K562 (cell line): ENCODE measurements around the gene SUN5. TPM values are rescaled to one million over a fixed set of nuclear protein-coding genes. Genes with fewer than 3 reads are reported as not detected.

Experiments
- C11orf30 ChIP-seq: fragments of 450-650 bp; IDR thresholded peaks from 2 replicates; pipeline ENCODE4 v1.6.1; 2016; ENCODE audit warnings: low read depth, mild to moderate bottlenecking
- CBX8 ChIP-seq: fragments of 200-600 bp; sonication (generic); IDR thresholded peaks from 2 replicates; pipeline ENCODE4 v1.6.1; 2012; ENCODE audit warnings: borderline replicate concordance, mixed run types, low read depth, mild to moderate bottlenecking, moderate library complexity, mixed read lengths, low read length, control low read depth, inconsistent platforms; ENCODE audit not compliant: poor library complexity, severe bottlenecking; ENCODE audit errors: extremely low read depth
- GATAD2A ChIP-seq: fragments of 450-650 bp; IDR thresholded peaks from 2 replicates; pipeline ENCODE4 v1.6.1; 2017
- KDM4B ChIP-seq, 2 experiments: fragments of 450-650 bp in 1 of 2; sonication (generic) in 1 of 2; IDR thresholded peaks; 2 replicates each; pipeline ENCODE4 v1.6.1; 2016 to 2017; ENCODE audit warnings: borderline replicate concordance in 2 of 2, antibody characterized with exemption in 1 of 2, low read depth in 1 of 2, mild to moderate bottlenecking in 1 of 2
- MAFF ChIP-seq: IDR thresholded peaks from 2 replicates; pipeline ENCODE4 v1.6.1; 2012; ENCODE audit warnings: low read length, improper control_type of control experiment
- MAFG ChIP-seq: fragments of 450-650 bp; conservative IDR thresholded peaks from 2 replicates; pipeline ENCODE4 v1.6.1; 2016; ENCODE audit warnings: missing genetic modification characterization, missing compliant biosample characterization
- MAFK ChIP-seq: IDR thresholded peaks from 2 replicates; pipeline ENCODE4 v1.6.1; 2011; ENCODE audit warnings: low read length, improper control_type of control experiment
- MTA1 ChIP-seq: fragments of 450-650 bp; IDR thresholded peaks from 2 replicates; pipeline ENCODE4 v1.6.1; 2017; ENCODE audit warnings: borderline replicate concordance
- NCOA2 ChIP-seq, 2 experiments: fragments of 450-650 bp; IDR thresholded peaks; 2 replicates each; pipeline ENCODE4 v1.6.1; 2018; ENCODE audit warnings: mild to moderate bottlenecking in 2 of 2, moderate library complexity in 1 of 2; ENCODE audit not compliant: partially characterized antibody in 2 of 2
- SMARCC2 ChIP-seq: fragments of 450-650 bp; IDR thresholded peaks from 2 replicates; pipeline ENCODE4 v1.6.1; 2017; ENCODE audit warnings: antibody characterized with exemption, moderate library complexity, mild to moderate bottlenecking, low read depth
- TBL1XR1 ChIP-seq, 2 experiments: IDR thresholded peaks; 2 replicates each; pipeline ENCODE4 v1.6.1; 2012; ENCODE audit warnings: improper control_type of control experiment in 2 of 2, low read length in 2 of 2, mild to moderate bottlenecking in 1 of 2
- ZKSCAN1 ChIP-seq: fragments of 150-350 bp; IDR thresholded peaks from 2 replicates; pipeline ENCODE4 v1.6.1; 2016; ENCODE audit warnings: low read depth, low read length
- ZNF165 ChIP-seq: fragments of 250-450 bp; sonication (Bioruptor Pico); IDR thresholded peaks from 2 replicates; pipeline ENCODE4 v1.4.0; 2020; ENCODE audit warnings: borderline replicate concordance
- ZNF316 ChIP-seq: fragments of 450-650 bp; IDR thresholded peaks from 2 replicates; pipeline ENCODE4 v1.6.1; 2016
- polyA plus RNA-seq, 8 experiments: library from polyadenylated mRNA; depleted of rRNA in 4 of 8; stranded (reverse) in 5 of 8; unstranded in 3 of 8; fragments of >200 nt; fragmentation: Nextera tagmentation in 2 of 8; fragmentation: Illumina TruSeq in 1 of 8; extraction: Ambion mirVana in 2 of 8; extraction: Trizol in 1 of 8; gene quantifications; 2 replicates each; pipeline versions ENCODE4 v1.2.1 to v1.2.3, GENCODE V29; 2011 to 2014; ENCODE audit warnings: inconsistent platforms in 1 of 8, missing spikeins in 1 of 8
- total RNA-seq, 7 experiments: library from RNA; depleted of rRNA in 6 of 7; stranded (reverse); fragments of >200 nt in 6 of 7; fragmentation: Illumina TruSeq in 2 of 7; extraction: Trizol in 2 of 7; gene quantifications; 2 replicates each; pipeline versions ENCODE4 v1.2.1 to v1.2.3, GENCODE V29; 2011 to 2021; ENCODE audit warnings: low replicate concordance in 1 of 7
- TF ChIP-seq, protein P1 (sequence below): sonication (generic); IDR thresholded peaks from 2 replicates; pipeline ENCODE4 v1.6.1; 2016

SUN5 gene
- total and polyA plus RNA-seq, 9 of the 15 experiments (the other 6 are each of a cell fraction or from before 2014, with no cell fraction given): not detected

GRCh38 chr20:32989507-32990283 is 14.5 kb downstream of the SUN5 start (continued):
- TF ChIP-seq MAFK: peak; percentile 26; the same call in 1 of the 2 replicates
- TF ChIP-seq MTA1: no peak
- no peak for TF ChIP-seq TBL1XR1 (IDR thresholded peaks at IDR 0.05; ENCODE audit: low read length in 2 of 2)
- TF ChIP-seq ZNF316: peak; percentile 80
- no peak for TF ChIP-seq CBX8
- TF ChIP-seq ZKSCAN1: peak; percentile 83
- no peak for TF ChIP-seq ZNF165 (CRISPR knock-in tag)
- peak; percentile 40 for TF ChIP-seq MAFF
- TF ChIP-seq, protein P1, sequence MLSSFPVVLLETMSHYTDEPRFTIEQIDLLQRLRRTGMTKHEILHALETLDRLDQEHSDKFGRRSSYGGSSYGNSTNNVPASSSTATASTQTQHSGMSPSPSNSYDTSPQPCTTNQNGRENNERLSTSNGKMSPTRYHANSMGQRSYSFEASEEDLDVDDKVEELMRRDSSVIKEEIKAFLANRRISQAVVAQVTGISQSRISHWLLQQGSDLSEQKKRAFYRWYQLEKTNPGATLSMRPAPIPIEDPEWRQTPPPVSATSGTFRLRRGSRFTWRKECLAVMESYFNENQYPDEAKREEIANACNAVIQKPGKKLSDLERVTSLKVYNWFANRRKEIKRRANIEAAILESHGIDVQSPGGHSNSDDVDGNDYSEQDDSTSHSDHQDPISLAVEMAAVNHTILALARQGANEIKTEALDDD: no peak
- TF ChIP-seq NCOA2 (IDR thresholded peaks at IDR 0.05; ENCODE audit: partially characterized antibody in 2 of 2): no peak
- TF ChIP-seq MAFG (tag): peak; percentile 63
- TF ChIP-seq GATAD2A: no peak
- TF ChIP-seq C11orf30: peak; percentile 70; the same call in 1 of the 2 replicates
- TF ChIP-seq SMARCC2: no peak
- TF ChIP-seq KDM4B (IDR thresholded peaks at IDR 0.05; ENCODE audit: borderline replicate concordance in 2 of 2, low read depth in 1 of 2): no peak
